Measurements from ENCODE around the gene STMN1. TPM values are rescaled to one million over a fixed set of nuclear protein-coding genes. Genes with fewer than 3 reads are reported as not detected.
A peak's percentile ranks its signal among the peaks of the same experiment; 100 is the strongest.

Gene STMN1
- 1,834 and 1,950 TPM in 2 replicates for polyA plus RNA-seq
- 377 and 462 TPM in 2 replicates for polyA minus RNA-seq

DNA sequence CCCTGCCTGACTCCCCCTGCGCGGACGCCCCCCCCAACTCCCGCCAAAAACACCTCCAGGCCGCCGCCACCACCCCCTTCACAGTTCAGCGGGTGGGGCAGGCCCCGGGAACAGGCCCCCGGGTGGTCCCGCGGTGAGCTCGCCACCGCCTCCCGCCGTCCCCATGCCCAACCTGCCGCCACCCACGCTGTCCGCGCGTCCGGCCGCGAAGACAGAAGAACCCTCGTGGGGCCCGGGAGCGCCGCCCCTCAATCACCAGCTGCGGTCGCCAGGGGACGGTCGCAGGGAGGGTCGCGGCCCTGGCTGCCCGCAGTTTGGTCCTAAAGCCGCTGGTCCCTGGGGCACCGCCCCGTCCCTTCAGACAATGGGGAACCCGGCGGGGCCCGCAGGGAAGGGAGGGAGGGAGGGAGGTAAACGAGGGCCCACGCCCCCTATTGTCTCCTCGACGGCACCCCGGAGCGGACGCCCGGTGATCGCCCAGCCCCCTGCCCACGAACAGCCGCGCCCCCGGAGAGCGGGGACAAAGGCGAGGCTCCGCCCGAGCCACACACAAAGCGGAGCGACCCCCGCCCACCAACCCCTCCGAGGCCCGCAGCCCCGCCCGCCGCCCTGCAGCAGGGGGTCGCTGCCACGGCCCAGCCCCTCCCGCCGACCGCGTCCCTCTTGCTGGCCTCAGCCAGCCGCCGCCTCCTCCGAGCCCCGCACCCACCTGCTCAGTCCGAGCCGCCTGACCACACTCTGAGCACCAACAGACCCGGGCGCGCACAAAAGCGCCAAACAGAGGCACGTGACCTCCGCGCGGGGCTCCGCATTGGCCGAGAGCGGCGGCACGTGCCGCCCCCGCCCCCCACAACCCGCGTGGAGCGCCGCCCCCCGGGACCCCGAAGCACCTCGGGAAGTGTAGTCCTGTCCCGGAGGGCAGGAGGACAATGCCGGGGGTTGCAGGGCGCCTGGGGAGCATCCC lies at the start of gene STMN1:
Gene STMN1 (minus strand): TSS at position 740 of the 964 bp plus-strand sequence. CDS start 1,743 bp downstream, outside the sequence.
- Histone ChIP-seq H3K4me2 (ENCODE audit: low read length) (peak within 1 kb of the TSS; percentile 71), H3K27me3 (ENCODE audit: insufficient read depth, low read depth, low read length) (no peaks in the 10 kb centered on the region), H4K20me1 (ENCODE audit: insufficient read depth) (peaks cover 23% of the 10 kb centered on the region), H3F3A (ENCODE audit: insufficient read depth, low read length, poor library complexity, severe bottlenecking) (no peaks in the 10 kb centered on the region), H3K9me3 (ENCODE audit: low read length) (no peaks in the 10 kb centered on the region), H3K9ac (ENCODE audit: low read length) (peak within 1 kb of the TSS; percentile 99), H3K9me2 (ENCODE audit: insufficient read depth, low read length) (no peaks in the 10 kb centered on the region), H2AFZ (ENCODE audit: low read depth, low read length) (peak within 1 kb of the TSS; percentile 46), H3K27ac (ENCODE audit: low read length) (peak within 1 kb of the TSS; percentile 94), H3K36me3 (ENCODE audit: insufficient read depth, low read length) (peaks cover 5% of the 10 kb centered on the region), H3K4me3 (ENCODE audit: low read length) (peak within 1 kb of the TSS; percentile 90), H3K79me2 (replicated peaks; ENCODE audit: insufficient read depth, low read length) (peaks cover 47% of the 10 kb centered on the region)
- TF ChIP-seq EP300 (conservative IDR thresholded peaks at IDR 0.05; ENCODE audit: poor library complexity, severe bottlenecking), result no peak
- no peak for TF ChIP-seq EZH2 (IDR thresholded peaks at IDR 0.05; ENCODE audit: borderline replicate concordance, insufficient read depth, low read length, poor library complexity, severe bottlenecking)
- no peak for TF ChIP-seq SMC3 (conservative IDR thresholded peaks at IDR 0.05; ENCODE audit: poor library complexity)
- TF ChIP-seq, protein P1, sequence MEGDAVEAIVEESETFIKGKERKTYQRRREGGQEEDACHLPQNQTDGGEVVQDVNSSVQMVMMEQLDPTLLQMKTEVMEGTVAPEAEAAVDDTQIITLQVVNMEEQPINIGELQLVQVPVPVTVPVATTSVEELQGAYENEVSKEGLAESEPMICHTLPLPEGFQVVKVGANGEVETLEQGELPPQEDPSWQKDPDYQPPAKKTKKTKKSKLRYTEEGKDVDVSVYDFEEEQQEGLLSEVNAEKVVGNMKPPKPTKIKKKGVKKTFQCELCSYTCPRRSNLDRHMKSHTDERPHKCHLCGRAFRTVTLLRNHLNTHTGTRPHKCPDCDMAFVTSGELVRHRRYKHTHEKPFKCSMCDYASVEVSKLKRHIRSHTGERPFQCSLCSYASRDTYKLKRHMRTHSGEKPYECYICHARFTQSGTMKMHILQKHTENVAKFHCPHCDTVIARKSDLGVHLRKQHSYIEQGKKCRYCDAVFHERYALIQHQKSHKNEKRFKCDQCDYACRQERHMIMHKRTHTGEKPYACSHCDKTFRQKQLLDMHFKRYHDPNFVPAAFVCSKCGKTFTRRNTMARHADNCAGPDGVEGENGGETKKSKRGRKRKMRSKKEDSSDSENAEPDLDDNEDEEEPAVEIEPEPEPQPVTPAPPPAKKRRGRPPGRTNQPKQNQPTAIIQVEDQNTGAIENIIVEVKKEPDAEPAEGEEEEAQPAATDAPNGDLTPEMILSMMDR (IDR thresholded peaks at IDR 0.05; ENCODE audit: poor library complexity, severe bottlenecking), result peak; percentile 33
- TF ChIP-seq TAF1 (IDR thresholded peaks at IDR 0.05; ENCODE audit: low read depth), result peak; percentile 68
- TF ChIP-seq POLR2AphosphoS5 (IDR thresholded peaks at IDR 0.05), result peak; percentile 100
- peak; percentile 6 for TF ChIP-seq RAD21 (conservative IDR thresholded peaks at IDR 0.05)
- peak; percentile 47 for TF ChIP-seq MXI1 (conservative IDR thresholded peaks at IDR 0.05; ENCODE audit: poor library complexity, severe bottlenecking)
- peak; percentile 41 for TF ChIP-seq REST (IDR thresholded peaks at IDR 0.05; ENCODE audit: borderline replicate concordance)

DNA sequence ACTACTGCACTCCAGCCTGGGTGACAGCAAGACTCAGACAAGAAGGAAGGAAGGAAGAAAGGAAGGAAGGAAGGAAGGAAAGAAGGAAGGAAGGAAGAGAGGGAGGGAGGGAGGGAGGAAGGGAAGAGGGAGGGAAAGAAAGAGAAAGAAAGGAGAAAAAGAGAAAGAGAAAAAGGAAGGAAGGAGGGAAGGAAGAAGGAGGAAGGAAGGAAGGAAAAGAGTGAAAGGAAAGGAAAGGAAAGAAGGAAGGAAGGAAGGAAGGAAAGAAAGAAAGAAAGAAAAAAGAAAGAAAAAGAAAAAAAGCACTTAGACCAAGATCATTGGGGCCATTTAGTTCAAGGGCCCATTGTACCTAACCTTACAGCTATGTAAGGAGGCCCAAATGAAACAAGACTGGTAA lies 49.3 kb upstream of the STMN1 start:
- no peak for TF ChIP-seq EZH2 (IDR thresholded peaks at IDR 0.05; ENCODE audit: borderline replicate concordance, insufficient read depth, low read length, poor library complexity, severe bottlenecking)
- TF ChIP-seq MXI1 (conservative IDR thresholded peaks at IDR 0.05; ENCODE audit: poor library complexity, severe bottlenecking), result no peak
- no peak for TF ChIP-seq EP300 (conservative IDR thresholded peaks at IDR 0.05; ENCODE audit: poor library complexity, severe bottlenecking)
- no peak for TF ChIP-seq POLR2AphosphoS5 (IDR thresholded peaks at IDR 0.05)
- TF ChIP-seq RAD21 (conservative IDR thresholded peaks at IDR 0.05), result no peak
- TF ChIP-seq SMC3 (conservative IDR thresholded peaks at IDR 0.05; ENCODE audit: poor library complexity), result no peak
- TF ChIP-seq TAF1 (IDR thresholded peaks at IDR 0.05; ENCODE audit: low read depth), result no peak
- TF ChIP-seq, protein P1 (IDR thresholded peaks at IDR 0.05; ENCODE audit: poor library complexity, severe bottlenecking), result no peak
- TF ChIP-seq REST (IDR thresholded peaks at IDR 0.05; ENCODE audit: borderline replicate concordance), result no peak
- no peaks in the 10 kb centered on the region for H3K79me2 ChIP-seq (replicated peaks; ENCODE audit: insufficient read depth, low read length)
- H3K27ac ChIP-seq (ENCODE audit: low read length), result no peak overlapping the region
- no peak overlapping the region for H3K4me3 ChIP-seq (ENCODE audit: low read length)
- H4K20me1 ChIP-seq (ENCODE audit: insufficient read depth), result no peaks in the 10 kb centered on the region
- H2AFZ ChIP-seq (ENCODE audit: low read depth, low read length), result no peak overlapping the region
- no peak overlapping the region for H3K4me2 ChIP-seq (ENCODE audit: low read length)
- H3F3A ChIP-seq (ENCODE audit: insufficient read depth, low read length, poor library complexity, severe bottlenecking), result no peaks in the 10 kb centered on the region
- H3K9me2 ChIP-seq (ENCODE audit: insufficient read depth, low read length), result no peaks in the 10 kb centered on the region
- no peak overlapping the region for H3K9ac ChIP-seq (ENCODE audit: low read length)
- H3K9me3 ChIP-seq (ENCODE audit: low read length), result no peaks in the 10 kb centered on the region
- no peaks in the 10 kb centered on the region for H3K36me3 ChIP-seq (ENCODE audit: insufficient read depth, low read length)
- no peaks in the 10 kb centered on the region for H3K27me3 ChIP-seq (ENCODE audit: insufficient read depth, low read depth, low read length)
